ENCODE data around the gene COQ9.
A peak's percentile ranks its signal among the peaks of the same experiment; 100 is the strongest.

The COQ9 gene

GRCh38 chr16:57482845-57483545 is 35.7 kb downstream of the COQ9 start:
- H3K4me3 ChIP-seq (ENCODE audit: low read depth in 1 of 2, low read length in 2 of 2), result no peak overlapping the region
- no peaks in the 10 kb centered on the region for H3K36me3 ChIP-seq (ENCODE audit: insufficient read depth, low read length)
- no peaks in the 10 kb centered on the region for H3K27me3 ChIP-seq (ENCODE audit: insufficient read depth, low read length, poor library complexity)
- no peaks in the 10 kb centered on the region for H3K79me2 ChIP-seq (ENCODE audit: insufficient read depth, low read length)
- TF ChIP-seq CTCF (IDR thresholded peaks at IDR 0.05; ENCODE audit: borderline replicate concordance, extremely low read depth, low read length, poor library complexity, severe bottlenecking) (no peak), EZH2 (IDR thresholded peaks at IDR 0.05; ENCODE audit: borderline replicate concordance, low read depth, low read length, severe bottlenecking) (no peak)
- no peak overlapping the region for H3K9ac ChIP-seq (ENCODE audit: low read depth, low read length)
- peaks cover 15% of the 10 kb centered on the region; the same call in 1 of the 2 replicates for H4K20me1 ChIP-seq (ENCODE audit: insufficient read depth, low read length)
- H3K9me3 ChIP-seq (ENCODE audit: insufficient read depth, low read length, severe bottlenecking), result no peaks in the 10 kb centered on the region
- H2AFZ ChIP-seq (ENCODE audit: low read depth, low read length), result no peak overlapping the region
- peaks cover 17% of the 10 kb centered on the region for H3K4me1 ChIP-seq (ENCODE audit: insufficient read depth, low read length)
- H3K27ac ChIP-seq (ENCODE audit: low read length), result no peak overlapping the region
- ATAC-seq (ENCODE audit: insufficient read depth, low read depth), result no peak
- H3K4me2 ChIP-seq (ENCODE audit: insufficient read depth, low read length), result no peak overlapping the region
- no peak for DNase-seq

- no peaks in the 10 kb centered on the region for H3K79me2 ChIP-seq (ENCODE audit: insufficient read depth, low read length)
- H3K27me3 ChIP-seq (ENCODE audit: insufficient read depth, low read length, poor library complexity), result no peaks in the 10 kb centered on the region
- H4K20me1 ChIP-seq (ENCODE audit: insufficient read depth, low read length), result peaks cover 15% of the 10 kb centered on the region; the same call in 1 of the 2 replicates
- H3K9me3 ChIP-seq (ENCODE audit: insufficient read depth, low read length, severe bottlenecking), result no peaks in the 10 kb centered on the region
- H2AFZ ChIP-seq (ENCODE audit: low read depth, low read length), result no peak overlapping the region
- TF ChIP-seq CTCF (IDR thresholded peaks at IDR 0.05; ENCODE audit: borderline replicate concordance, extremely low read depth, low read length, poor library complexity, severe bottlenecking) (no peak), EZH2 (IDR thresholded peaks at IDR 0.05; ENCODE audit: borderline replicate concordance, low read depth, low read length, severe bottlenecking) (no peak)
- H3K4me1 ChIP-seq (ENCODE audit: insufficient read depth, low read length), result peaks cover 17% of the 10 kb centered on the region
- H3K36me3 ChIP-seq (ENCODE audit: insufficient read depth, low read length), result no peaks in the 10 kb centered on the region
- no peak for DNase-seq
- no peak overlapping the region for H3K4me2 ChIP-seq (ENCODE audit: insufficient read depth, low read length)
- H3K4me3 ChIP-seq (ENCODE audit: low read depth in 1 of 2, low read length in 2 of 2), result no peak overlapping the region
- H3K27ac ChIP-seq (ENCODE audit: low read length), result no peak overlapping the region
- ATAC-seq (ENCODE audit: insufficient read depth, low read depth), result no peak
- H3K9ac ChIP-seq (ENCODE audit: low read depth, low read length), result no peak overlapping the region
Observed at GRCh38 chr16:57483725-57484514, 36.6 kb downstream of the COQ9 start.

- H3K4me2 ChIP-seq (ENCODE audit: insufficient read depth, low read length), result peak overlapping the region; percentile 80; the same call in 1 of the 2 replicates
Observed at GRCh38 chr16:57484515-57485005, 37.3 kb downstream of the COQ9 start.

More at GRCh38 chr16:57484515-57485005, 37.3 kb downstream of the COQ9 start:
- no peak overlapping the region for H3K9ac ChIP-seq (ENCODE audit: low read depth, low read length)
- ATAC-seq (ENCODE audit: insufficient read depth, low read depth) (no peak), DNase-seq (no peak)
- no peak overlapping the region for H3K4me3 ChIP-seq (ENCODE audit: low read depth in 1 of 2, low read length in 2 of 2)
- H2AFZ ChIP-seq (ENCODE audit: low read depth, low read length), result no peak overlapping the region
- TF ChIP-seq CTCF (IDR thresholded peaks at IDR 0.05; ENCODE audit: borderline replicate concordance, extremely low read depth, low read length, poor library complexity, severe bottlenecking), result no peak
- no peak overlapping the region for H3K27ac ChIP-seq (ENCODE audit: low read length)
- peaks cover 17% of the 10 kb centered on the region for H3K4me1 ChIP-seq (ENCODE audit: insufficient read depth, low read length)
- H3K79me2 ChIP-seq (ENCODE audit: insufficient read depth, low read length), result no peaks in the 10 kb centered on the region
- H3K9me3 ChIP-seq (ENCODE audit: insufficient read depth, low read length, severe bottlenecking), result no peaks in the 10 kb centered on the region
- peaks cover 15% of the 10 kb centered on the region; the same call in 1 of the 2 replicates for H4K20me1 ChIP-seq (ENCODE audit: insufficient read depth, low read length)
- no peaks in the 10 kb centered on the region for H3K36me3 ChIP-seq (ENCODE audit: insufficient read depth, low read length)
- H3K27me3 ChIP-seq (ENCODE audit: insufficient read depth, low read length, poor library complexity), result no peaks in the 10 kb centered on the region

All from DND-41 (cell line).